ENCODE data around the gene PLEK.
"Not testable (repeated sequence)": the region's sequence is repeated elsewhere in the genome, so short reads cannot be mapped to it uniquely, and the experiment has no call there.

The PLEK gene

GRCh38 chr2:68386365-68386764, 21.3 kb downstream of the PLEK start:
- peak; percentile 5 for DNase-seq

GRCh38 chr2:68387408-68388350, 22.6 kb downstream of the PLEK start:
- DNase-seq: no peak

- DNase-seq: no peak
These were observed 23.3 kb downstream of the PLEK start for GRCh38 chr2:68388358-68388757.

GRCh38 chr2:68388772-68389171, 23.7 kb downstream of the PLEK start:
- no peak for DNase-seq

- DNase-seq: no peak
These were observed 25.0 kb downstream of the PLEK start for GRCh38 chr2:68390114-68390513.

GRCh38 chr2:68390586-68390985, 25.5 kb downstream of the PLEK start:
- no peak for DNase-seq

GRCh38 chr2:68391099-68391498, 26.0 kb downstream of the PLEK start:
- DNase-seq: no peak

- no peak for DNase-seq
These were observed 26.8 kb downstream of the PLEK start for GRCh38 chr2:68391869-68392268.

GRCh38 chr2:68396093-68396492, 31.0 kb downstream of the PLEK start:
- DNase-seq: no peak

- not testable (repeated sequence) for DNase-seq
These were observed 32.7 kb downstream of the PLEK start for GRCh38 chr2:68397704-68398263.

- no peak for DNase-seq
These were observed 38.1 kb downstream of the PLEK start for GRCh38 chr2:68403199-68403644.

- DNase-seq: no peak
These were observed 39.1 kb downstream of the PLEK start for GRCh38 chr2:68404164-68404563.

GRCh38 chr2:68404893-68405799, 40.1 kb downstream of the PLEK start:
- DNase-seq: no peak

GRCh38 chr2:68411397-68412126, 46.5 kb downstream of the PLEK start:
- no peak for DNase-seq

- no peak for DNase-seq
These were observed 47.2 kb downstream of the PLEK start for GRCh38 chr2:68412127-68412819.

- no peak for DNase-seq
These were observed 48.4 kb downstream of the PLEK start for GRCh38 chr2:68413466-68413865.

- DNase-seq: no peak
These were observed 49.4 kb downstream of the PLEK start for GRCh38 chr2:68414452-68414851.

GRCh38 chr2:68414876-68415275, 49.8 kb downstream of the PLEK start:
- DNase-seq: no peak

GRCh38 chr2:68415521-68415920, 50.4 kb downstream of the PLEK start:
- no peak for DNase-seq

- DNase-seq: no peak
These were observed 51.1 kb downstream of the PLEK start for GRCh38 chr2:68416081-68416675.

GRCh38 chr2:68417926-68418325, 52.8 kb downstream of the PLEK start:
- no peak for DNase-seq

- DNase-seq: no peak
These were observed 53.3 kb downstream of the PLEK start for GRCh38 chr2:68418419-68418818.

Measured in NCI-H2029 (cell line).